Hippocampal formation (tissue), 2 donors: ENCODE results near the gene UBE2M.
"Not testable (repeated sequence)": the region's sequence is repeated elsewhere in the genome, so short reads cannot be mapped to it uniquely, and the experiment has no call there.

ENCODE experiments used
- DNase-seq, 2 donors: peaks; one replicate each; lab custom pipeline; 2025; lab: John Stamatoyannopoulos, UW

Gene UBE2M

GRCh38 chr19:58513213-58513693, 45.2 kb downstream of the UBE2M start:
- DNase-seq = no peak

GRCh38 chr19:58511353-58512208, 46.8 kb downstream of the UBE2M start, which contains the start of gene SLC27A5:
Gene SLC27A5, minus strand, starts transcription at chr19:58511992. Its CDS starts 37 bp downstream, at chr19:58511955.
- no peak for DNase-seq

DNA sequence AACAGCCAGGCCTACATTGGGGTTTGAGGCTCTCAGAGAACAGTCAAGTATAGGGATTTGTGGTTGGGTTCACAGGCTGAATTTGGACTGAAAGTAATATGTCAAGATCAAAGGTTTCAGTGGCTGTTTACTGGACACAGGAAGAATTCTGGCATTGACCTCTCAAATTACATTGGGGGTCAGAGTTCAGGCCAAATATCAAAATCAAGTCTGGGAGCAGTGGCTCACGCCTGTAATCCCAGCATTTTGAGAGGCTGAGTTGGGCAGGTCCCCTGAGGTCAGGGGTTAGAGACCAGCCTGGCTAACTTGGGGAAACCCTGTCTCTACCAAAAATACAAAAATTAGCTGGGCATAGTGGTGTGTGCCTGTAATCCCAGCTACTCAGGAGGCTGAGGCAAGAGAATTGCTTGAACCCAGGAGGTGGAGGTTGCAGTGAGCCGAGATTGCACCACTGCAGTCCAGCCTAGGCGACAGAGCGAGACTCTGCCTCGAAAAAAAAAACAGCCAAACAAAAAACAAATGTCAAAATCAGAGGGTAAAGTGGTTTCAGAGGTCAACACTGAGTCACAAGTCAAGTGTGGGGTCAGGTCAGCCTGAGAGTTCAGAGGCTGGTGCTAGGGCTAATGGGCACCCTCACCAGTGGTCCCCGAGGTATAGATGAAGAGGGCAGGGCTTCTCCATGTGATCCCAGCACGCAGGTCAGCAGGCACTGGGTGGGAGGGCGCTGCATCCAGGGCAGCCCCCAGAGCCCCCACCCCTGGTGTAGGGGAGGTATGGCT, 48.1 kb downstream of the UBE2M start:
- no peak for DNase-seq

- no peak for DNase-seq
These were observed 48.7 kb downstream of the UBE2M start for GRCh38 chr19:58509731-58510083.

DNA sequence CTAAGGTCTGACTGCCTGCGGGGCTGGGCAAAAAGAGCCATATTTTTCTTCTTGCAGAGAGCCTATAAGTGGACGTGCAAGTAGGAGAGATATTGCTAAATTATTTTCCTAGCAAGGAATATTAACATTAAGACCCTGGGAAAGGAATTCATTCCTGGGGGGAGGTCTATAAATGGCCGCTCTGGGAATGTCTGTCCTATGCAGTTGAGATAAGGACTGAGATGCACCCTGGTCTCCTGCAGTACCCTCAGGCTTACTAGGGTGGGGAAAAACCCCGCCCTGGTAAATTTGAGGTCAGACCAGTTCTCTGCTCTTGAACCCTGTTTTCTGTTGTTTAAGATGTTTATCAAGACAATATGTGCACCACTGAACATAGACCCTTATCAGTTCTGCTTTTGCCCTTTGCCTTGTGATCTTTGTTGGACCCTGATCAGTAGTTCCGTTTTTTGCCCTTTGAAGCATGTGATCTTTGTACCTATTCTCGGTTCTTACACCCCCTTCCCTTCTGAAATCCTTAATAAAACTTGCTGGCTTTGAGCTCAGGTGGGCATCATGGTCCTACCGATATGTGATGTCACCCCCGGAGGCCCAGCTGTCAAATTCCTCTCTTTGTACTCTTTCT, 50.7 kb downstream of the UBE2M start:
- not testable (repeated sequence) for DNase-seq
